Measurements from ENCODE around the gene C1QTNF12.

The C1QTNF12 gene

DNA sequence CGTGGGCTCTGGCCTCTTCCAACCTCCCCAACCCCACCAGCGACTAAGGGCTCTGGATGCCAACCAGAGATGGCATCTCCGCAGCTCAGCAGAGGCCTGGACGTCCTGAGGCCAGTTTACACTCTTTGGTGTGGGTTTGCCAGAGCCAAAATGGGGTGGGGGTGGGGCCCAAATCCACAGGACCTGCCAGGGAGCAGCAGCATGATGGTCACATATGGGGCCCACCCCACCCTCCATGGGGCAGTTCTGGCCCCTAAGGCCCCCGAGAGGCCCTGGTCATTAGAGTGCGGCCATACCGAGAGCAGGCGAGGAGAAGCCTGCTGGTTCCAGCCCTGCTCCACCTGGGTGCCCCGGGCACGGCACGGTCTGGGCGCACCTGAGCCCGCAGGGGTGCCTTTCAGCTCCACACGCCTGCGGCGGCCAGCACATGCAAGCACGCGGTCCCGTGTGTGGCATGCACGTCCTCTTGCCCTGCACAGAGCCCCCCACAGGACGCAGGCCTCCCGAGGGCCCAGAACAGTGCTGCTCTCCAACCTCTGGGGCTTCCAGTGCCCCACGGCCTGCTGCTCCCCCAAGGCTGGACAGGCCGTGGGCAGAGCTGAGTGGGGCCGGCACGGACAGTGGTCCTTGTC is 4.8 kb downstream of the C1QTNF12 start:
- DNase-seq (ENCODE audit: low read depth in 2 of 2, low spot score in 1 of 2), result no peak

DNA sequence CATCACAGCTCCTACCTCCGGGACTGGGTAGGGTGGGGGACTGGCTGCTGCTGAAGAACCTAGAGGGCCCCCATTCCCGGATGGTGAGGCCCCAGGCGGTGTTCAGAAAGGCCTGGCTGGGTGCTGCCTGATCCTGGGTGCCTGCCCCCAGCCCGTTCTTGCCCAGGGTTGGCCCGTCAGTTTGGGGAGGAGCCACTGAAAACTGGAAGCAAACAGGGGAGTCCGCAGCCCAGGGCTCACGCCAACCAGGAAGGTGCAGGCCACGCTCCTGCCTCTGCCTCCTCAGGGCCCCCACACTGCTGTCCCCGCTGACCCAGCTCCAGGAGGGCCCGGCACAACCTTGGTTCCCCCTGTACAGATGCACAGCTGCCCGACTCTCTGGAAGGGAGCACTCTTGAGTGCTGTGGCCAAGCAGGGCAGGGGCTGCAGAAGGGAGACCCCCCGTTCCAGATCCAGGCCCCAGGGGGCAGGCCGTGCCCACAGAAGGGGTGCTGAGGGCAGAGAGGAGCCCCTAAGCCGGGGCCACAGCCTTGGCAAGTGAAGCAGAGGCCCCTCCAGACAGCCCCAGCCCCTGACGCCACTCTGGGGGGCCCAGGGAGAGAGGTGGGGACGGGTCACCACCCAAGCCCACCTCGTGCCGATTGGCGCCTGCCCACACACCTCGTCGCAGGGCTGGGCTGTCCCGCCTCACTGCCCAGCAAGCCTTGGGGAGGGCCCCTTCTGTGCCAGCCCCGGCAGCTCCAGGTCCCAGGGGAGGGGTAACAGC is 5.5 kb downstream of the C1QTNF12 start:
- DNase-seq (ENCODE audit: low read depth in 2 of 2, low spot score in 1 of 2), result no peak

DNA sequence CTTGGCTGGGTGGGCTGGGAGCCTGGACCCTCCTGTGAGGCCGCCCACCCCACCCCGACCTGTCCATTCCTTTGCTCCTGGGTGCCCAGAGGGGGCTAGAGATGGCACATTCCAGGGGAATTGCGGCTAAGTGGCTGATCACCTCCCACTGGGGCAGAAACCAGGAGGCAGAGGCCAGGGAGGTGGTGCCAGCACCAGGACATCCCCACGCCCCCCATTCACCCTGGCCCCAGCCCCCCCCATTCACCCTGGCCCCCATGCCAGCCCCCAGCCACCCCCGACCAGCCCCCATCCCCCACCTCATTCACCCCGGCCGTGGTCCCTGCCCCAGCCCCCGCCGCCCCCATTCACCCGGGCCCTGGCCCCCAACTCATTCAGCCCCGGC is 6.2 kb downstream of the C1QTNF12 start:
- DNase-seq (ENCODE audit: low read depth in 2 of 2, low spot score in 1 of 2), result no peak

DNA sequence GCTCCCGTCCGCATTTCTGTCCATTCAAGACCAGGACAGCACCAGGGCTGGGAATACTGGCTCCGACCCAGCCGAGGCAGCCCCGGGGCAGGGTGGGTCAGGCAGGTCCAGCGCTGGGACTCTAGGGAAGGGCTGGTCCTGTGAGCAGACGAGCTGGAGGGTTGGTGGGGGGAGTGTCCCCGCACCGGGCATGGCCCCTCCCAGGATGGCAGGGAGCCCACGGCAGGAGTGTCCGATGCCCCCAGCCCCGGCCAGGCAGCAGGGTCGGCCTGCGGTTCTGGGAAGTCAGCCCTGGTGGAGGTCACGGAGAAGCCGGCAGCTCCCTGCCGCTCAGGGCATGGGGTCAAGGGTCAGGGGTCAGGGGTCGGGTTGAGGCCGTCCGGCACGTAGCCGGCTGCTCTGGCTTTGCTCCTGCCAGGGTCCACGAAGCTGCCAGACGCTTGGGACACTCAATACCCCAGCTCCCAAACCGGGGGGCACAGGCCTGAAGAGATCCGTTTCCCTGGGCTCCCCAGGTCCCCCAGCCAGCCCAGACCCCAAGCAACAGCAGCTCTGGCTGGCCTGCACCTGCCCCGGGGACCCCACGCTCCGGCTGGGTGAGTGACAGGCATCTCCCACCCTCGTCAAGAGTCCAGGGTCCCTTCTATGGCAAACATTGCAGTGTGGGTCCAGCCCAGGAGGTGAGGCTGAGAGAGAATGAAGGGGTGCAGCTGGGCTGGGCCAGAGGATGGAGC is 6.7 kb downstream of the C1QTNF12 start:
- DNase-seq (ENCODE audit: low read depth in 2 of 2, low spot score in 1 of 2), result no peak

DNA sequence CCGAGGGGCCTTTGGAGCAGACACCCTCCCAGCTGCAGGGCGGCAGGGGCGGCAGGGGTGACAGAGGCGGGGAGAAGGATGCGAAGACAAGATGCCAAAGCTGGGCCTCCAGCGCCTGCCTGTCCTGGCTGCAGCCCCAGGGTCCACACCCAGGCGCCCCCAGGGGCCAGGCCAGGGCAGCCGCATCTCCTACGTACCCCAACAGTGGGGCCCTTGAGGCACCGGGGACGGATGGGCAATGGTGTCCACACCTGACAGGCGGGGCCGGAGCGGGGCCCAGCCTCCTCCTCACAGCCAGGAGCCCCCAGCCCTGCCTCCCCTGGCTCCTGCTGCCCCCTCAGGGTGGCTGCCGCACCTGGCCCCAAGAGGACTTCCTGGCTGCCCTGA is 7.3 kb downstream of the C1QTNF12 start:
- no peak for DNase-seq (ENCODE audit: low read depth in 2 of 2, low spot score in 1 of 2)

DNA sequence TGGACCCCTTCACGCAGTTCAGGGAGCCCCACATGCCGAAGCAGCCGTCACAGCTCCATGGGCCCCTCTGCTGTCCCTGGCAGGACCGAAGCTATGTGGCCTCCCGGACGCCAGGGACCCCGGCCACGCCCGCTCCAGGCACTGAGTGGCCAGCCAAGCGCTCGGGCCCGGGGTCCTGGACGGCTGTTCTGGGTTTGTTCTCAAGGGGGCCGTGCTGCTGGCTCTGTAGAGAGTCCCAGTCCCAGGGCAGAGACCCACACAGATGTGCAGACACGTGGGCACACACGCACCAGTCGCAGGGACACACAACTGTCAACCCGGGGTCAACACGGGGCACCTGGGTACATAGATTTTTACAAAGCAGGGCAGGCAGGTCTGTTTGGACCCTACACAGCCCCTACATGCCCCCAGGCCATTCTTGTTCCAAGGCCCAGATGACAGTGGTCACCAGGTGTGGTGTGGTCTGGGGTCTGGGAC is 7.8 kb downstream of the C1QTNF12 start:
- no peak for DNase-seq (ENCODE audit: low read depth in 2 of 2, low spot score in 1 of 2)

DNA sequence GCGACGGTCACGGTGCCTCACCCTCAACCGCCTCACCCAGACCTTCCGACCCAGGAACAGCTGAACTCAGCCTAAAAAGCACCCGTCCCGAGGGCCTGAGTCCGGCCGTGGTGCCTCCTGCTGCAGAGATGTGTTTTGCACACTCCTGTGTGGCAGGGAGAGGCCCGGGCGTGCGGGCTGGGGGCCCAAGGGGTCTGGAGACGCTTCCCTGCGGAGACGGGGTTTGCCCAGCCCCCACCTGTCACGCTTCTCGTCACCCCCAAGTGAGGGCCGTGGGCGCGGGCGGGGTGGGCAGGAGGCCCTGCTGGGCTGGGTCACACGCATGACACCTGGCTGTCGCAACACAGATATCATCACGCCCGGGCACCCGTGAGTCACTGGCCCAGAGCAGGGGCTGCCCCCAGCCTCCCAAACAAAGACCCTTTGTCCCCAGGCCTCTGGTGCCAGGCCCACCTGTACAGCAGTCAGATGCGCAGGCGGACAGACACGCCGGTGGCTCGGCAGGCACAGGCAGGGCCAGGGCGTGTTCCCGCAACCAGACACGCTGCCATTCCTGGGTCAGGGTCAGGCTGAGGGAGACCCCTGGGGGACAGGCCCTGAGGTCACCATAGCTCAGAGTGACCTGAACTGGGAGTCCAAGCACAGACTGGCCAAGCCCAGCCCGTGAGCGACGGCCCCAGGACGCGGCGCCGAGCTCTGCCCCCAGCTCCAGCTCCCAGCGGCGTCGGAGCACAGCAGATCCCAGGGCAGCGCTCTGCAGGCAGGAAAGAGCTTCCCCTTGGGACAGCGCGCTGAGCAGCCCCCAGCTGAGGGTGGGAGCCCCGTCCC is 8.4 kb downstream of the C1QTNF12 start:
- no peak for DNase-seq (ENCODE audit: low read depth in 2 of 2, low spot score in 1 of 2)

DNA sequence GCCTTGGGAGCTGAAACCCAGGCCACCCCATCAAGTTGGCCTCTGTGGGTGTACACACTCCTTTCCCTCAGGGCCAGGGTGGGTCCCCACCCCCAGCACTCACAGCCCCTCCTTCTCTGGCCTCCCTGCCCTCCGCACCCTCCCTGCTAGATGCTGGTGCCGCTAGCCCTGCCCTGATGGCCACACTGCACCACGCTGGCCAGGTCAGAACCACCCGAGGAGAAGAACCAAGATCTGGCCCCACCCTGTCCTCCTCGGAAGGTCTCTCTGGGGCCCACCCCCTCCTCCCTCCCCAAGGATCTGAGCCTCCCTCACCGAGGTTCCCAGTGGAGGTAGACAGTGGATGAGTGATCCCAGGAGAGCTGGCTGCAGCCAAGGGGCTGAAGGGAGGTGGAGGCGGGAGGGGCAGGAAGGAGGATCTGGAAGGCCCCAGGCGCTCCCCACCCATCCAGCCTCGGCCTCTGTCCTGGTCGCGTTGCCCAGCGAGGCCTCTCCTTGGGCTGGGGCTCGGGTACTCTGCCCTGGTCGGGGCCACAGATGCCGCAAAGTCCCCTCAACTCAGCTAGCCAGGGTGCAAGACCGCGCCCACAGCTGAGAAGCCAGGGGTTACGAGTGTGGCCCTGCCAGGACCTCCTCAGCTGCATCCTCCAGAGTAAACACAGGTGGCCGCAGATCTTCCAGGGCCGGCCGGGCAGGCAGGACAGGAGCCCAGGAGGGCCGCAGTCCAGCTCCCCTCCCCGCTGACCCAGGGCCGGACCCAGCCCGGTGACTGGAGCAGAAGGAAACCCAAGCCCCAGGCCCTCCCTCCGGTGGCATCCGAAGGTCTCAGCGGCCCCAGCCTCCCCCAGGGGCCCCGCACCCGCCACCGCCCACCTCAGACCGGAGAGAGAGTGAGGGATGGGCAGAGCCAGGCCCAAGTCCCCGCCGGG is 9.3 kb downstream of the C1QTNF12 start:
- no peak for DNase-seq (ENCODE audit: low read depth in 2 of 2, low spot score in 1 of 2)

DNA sequence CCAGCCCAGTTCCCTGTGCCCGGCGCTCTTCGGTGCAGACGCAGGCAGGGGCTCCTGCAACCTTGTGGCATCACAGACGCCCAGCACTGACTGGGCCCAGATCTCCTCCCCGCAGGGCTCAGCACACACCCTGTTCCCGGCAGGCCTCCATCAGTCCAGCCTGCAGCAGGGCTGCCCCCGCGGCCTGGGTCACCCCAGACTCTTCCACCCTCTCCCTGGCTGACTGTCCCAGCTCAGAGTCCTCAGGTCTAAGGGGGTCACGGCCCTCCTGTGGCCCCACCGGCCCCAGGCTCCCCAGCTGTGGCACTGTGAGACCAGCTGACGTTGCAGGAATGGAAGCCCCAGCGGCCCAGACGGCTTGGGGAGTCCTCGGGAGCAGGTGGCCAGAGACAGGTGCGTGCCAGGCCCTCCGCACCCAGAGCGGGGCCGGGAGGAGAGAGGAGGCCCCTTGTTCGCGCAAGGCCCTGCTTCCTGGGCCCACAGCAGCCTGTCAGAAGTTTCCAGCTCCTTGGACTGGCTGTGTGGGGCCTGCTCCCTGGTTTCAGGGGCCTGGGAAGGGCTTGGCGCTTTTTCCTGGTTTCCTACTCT is 10.3 kb downstream of the C1QTNF12 start:
- no peak for DNase-seq (ENCODE audit: low read depth in 2 of 2, low spot score in 1 of 2)

DNA sequence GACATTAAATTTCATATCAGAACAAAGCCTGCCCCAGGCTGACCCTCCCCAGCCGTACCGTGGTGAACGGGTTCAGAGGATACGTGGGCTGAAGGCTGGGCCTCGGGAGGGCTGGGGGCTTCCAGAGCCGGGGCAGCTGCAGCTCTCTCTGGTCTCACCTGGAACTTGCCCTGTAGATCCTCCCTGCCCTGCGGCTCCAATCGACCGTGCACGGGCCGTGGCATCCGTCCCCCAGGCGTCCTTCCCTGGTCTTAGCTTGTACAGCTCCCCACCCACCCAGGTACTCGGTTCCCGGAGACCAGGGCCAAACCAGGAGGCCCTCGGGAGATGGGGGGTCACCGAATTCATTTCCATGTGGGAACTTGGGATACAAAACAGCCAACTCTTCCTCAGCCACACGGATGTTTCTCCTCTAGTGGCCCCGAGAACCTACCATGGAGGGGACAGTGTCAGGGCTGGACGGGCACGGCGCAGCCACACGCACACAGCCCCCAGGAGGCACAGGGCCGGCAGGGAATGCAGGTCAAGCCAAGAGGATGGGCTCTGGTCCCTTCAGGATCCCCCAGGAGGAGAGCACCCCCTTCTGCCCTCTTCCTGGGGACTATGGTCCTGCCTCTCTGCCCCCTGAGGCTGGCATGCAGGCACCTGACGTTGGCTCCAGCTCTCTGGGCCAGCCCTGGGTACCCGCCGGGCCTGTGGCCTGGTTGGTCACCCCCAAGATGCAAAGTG is 11.3 kb downstream of the C1QTNF12 start:
- no peak for DNase-seq (ENCODE audit: low read depth in 2 of 2, low spot score in 1 of 2)

DNA sequence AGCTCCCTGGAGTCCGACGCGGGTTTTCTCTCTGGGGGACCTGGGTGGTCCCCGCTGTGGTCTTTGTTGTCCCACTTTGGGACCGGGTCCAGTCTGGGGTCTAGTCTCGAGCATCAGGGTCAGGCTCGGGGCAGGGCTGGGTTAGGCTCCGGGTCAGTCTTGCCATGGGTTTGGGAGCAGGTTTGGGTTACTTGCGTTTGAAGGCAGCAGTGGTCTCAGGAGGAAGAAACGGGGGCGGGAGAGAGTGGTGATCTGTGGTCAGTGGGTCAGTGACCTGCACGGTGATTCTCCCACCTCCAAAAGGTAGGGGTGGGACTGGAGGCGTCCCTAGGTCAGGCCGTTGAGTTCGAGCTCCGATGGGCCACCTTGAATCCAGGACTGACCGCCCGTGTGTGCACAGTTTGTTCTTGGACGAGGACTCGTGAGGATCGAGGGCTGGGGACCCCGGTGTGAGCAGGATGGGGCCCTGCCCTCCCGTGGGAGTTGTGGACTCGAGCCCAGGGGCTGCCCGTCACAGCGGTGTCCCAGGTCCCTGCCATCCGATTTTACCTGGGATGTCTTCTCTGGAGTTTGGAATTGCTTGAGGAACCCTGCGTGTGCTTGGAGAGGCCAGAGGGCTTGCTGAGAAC is 12.2 kb downstream of the C1QTNF12 start:
- no peak for DNase-seq (ENCODE audit: low read depth in 2 of 2, low spot score in 1 of 2)

DNA sequence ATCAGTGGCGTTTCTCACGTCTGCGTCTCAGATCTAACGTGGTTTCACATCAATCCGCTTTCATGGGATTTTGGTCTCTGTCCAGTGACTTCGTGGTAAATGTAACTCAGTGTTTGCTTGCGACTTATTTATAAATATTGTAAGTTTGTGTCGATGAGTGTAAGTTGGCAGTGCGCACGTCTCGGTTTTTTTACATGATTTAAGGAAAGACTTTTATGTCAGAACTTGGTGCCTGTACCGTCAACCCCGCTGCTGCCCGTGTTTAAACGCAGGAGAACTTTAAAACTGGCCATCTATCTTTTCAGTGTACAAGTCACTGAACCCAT is 13.0 kb downstream of the C1QTNF12 start:
- DNase-seq (ENCODE audit: low read depth in 2 of 2, low spot score in 1 of 2), result no peak

DNA sequence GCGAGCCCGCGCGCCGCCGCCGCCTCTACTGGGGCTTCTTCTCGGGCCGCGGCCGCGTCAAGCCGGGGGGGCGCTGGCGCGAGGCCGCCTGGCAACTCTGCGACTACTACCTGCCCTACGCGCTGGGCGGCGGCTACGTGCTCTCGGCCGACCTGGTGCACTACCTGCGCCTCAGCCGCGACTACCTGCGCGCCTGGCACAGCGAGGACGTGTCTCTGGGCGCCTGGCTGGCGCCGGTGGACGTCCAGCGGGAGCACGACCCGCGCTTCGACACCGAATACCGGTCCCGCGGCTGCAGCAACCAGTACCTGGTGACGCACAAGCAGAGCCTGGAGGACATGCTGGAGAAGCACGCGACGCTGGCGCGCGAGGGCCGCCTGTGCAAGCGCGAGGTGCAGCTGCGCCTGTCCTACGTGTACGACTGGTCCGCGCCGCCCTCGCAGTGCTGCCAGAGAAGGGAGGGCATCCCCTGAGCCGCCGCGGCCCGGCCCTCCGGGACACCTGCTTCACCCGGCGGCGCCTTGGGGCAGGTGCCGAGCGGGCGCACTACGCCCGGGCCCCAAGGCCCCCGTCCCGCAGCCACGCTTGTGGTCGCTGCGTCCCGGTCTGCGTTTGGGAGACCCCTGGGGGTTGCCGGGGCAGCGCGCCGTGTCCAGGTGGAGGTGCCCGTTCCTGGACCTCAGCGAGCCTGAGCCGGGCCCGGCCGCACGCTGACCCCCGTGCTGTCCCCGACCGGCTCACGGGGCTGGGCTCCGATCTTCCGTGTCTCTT is 13.5 kb downstream of the C1QTNF12 start:
- DNase-seq (ENCODE audit: low read depth in 2 of 2, low spot score in 1 of 2), result no peak

DNA sequence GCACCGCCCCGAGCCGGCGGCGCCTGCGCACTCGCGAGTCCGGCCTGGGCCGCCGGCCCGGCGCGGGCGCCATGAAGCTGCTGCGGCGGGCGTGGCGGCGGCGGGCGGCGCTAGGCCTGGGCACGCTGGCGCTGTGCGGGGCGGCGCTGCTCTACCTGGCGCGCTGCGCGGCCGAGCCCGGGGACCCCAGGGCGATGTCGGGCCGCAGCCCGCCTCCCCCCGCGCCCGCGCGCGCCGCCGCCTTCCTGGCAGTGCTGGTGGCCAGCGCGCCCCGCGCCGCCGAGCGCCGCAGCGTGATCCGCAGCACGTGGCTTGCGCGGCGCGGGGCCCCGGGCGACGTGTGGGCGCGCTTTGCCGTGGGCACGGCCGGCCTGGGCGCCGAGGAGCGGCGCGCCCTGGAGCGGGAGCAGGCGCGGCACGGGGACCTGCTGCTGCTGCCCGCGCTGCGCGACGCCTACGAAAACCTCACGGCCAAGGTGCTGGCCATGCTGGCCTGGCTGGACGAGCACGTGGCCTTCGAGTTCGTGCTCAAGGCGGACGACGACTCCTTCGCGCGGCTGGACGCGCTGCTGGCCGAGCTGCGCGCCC is 14.2 kb downstream of the C1QTNF12 start, which contains the start of gene B3GALT6:
B3GALT6 (plus strand) TSS at position 30 of the 588 bp plus-strand sequence; CDS start at position 72, 42 bp downstream.
- no peak for DNase-seq (ENCODE audit: low read depth in 2 of 2, low spot score in 1 of 2)

DNA sequence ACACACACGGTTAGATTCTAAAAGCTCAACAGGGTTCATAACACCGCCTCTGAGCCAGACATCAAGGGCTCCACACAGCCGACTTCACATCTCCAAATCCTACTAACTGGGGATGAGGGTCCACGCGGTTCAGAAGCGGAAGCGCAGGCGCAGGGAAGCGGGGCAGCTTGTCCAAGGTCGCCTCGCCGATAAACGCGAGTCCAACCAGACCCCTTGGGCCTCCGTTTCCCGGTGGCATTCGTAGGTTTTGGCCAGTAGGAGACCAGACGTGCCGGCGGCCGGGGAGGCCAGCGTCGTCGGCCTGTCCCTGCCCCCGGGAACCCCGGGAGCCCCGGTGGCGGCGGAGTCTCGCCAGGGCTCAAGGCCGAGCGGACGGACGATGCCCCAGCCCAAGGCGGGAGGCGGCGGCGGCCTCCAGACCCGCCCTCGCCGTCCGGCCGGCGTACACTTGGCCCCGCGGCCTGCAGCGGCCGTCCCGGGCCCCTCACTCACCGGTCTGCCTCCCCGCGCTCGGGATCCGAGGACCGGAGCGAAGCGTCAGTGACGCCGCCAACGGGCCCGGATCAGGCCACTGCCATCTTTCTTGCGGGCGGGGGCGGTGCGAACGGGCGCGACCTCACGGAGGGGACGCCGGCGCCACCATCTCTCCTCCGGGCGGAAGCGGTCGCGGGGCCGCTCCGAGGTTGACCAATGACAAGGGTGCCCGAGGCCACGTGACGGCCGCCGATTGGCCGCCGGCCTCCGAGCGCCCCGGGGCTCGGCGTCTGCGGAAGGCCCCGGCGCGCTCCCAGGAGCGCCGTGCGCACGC is 14.9 kb downstream of the C1QTNF12 start, which contains the start of gene SDF4:
SDF4 (minus strand) TSS at position 602 of the 808 bp plus-strand sequence. CDS start 3,229 bp downstream, outside the sequence.
- DNase-seq (ENCODE audit: low read depth in 2 of 2, low spot score in 1 of 2), result peak; percentile 90 to 95

DNA sequence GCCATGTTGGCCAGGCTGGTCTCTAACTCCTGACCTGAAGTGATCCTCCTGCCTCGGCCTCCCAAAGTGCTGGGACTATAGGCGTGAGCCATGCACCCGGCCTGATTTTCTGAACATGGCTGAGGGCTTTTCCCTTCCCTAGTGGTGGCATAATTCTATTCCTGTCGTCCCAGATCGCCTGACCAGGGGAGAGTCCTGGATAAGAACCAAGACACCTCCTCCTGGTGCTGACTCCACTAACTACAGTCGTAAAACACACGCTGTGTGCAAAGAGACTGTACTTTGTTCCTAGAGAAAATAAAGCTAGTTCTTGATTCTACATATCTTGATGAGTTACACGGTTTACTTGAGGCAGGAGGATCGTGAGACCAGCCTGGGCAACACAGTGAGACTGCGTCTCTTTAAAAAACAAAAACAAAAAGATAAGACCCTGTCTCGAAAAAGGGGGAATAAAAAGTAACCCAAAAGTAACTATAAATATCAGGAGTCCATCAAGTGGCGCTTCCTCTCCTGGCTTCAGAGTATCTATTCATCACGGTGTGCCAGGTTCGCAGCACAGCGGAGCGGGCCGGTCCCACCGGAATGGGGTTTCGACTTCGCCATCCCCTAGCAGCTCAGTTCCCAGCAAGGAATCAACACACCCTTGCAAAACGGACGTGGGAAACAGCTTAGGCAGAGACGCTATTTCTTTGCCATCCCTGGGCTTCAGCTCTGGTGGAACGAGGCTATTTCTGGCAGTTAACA is 15.7 kb downstream of the C1QTNF12 start:
- no peak for DNase-seq (ENCODE audit: low read depth in 2 of 2, low spot score in 1 of 2)
